Measurements from ENCODE around the gene IGLL1.

IGLL1 gene

DNA sequence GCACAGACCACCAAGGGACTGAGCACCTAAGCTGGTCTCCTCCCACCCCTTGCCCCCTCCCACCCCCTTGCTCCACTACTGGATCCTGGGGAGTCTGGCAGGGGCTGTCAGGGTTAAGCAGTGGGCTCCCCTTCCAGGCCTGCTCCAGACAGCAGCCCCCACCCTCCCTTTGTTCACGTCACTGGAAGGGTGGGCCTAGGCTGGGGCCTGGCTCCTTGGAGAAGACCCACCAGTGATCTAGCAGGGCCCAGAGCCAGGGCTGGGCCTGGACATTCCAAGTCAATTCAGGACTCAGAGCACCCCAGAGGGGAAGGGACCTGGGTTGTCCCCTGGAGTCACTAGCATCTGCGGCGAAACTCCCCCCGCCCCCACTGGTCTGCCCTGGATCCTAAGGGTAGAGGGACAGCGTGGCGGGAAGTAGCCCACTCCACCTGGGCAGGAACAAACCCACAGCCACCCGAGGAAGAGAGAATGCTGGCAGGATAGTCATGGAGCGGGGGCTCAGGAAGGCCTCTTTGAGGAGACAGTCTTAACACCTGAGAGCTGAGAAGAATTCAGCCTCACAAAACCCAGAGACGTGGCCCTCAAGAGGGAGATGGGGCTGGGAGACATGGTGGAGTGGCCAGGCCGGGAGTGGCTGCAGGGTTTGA lies 45.8 kb downstream of the IGLL1 start:
- H3K4me1 ChIP-seq (ENCODE audit: control insufficient read depth, insufficient read depth, low read length, poor library complexity, severe bottlenecking), result peaks cover 72% of the 10 kb centered on the region
- 79 to 80% methylated on average over 7 to 10 of the region's 10 CpGs for WGBS, 2 experiments (ENCODE audit: insufficient coverage in 2 of 2)
- no peaks in the 10 kb centered on the region for H3K9me3 ChIP-seq (ENCODE audit: control insufficient read depth, low read length)
- no peaks in the 10 kb centered on the region for H3K36me3 ChIP-seq (ENCODE audit: control insufficient read depth, insufficient read depth, low read length)
- peak overlapping the region; percentile 63 for H3K27ac ChIP-seq (ENCODE audit: low read depth, low read length, severe bottlenecking)
- no peak overlapping the region for H3K4me3 ChIP-seq (ENCODE audit: extremely low read depth, insufficient read depth, low read length, poor library complexity, severe bottlenecking)

DNA sequence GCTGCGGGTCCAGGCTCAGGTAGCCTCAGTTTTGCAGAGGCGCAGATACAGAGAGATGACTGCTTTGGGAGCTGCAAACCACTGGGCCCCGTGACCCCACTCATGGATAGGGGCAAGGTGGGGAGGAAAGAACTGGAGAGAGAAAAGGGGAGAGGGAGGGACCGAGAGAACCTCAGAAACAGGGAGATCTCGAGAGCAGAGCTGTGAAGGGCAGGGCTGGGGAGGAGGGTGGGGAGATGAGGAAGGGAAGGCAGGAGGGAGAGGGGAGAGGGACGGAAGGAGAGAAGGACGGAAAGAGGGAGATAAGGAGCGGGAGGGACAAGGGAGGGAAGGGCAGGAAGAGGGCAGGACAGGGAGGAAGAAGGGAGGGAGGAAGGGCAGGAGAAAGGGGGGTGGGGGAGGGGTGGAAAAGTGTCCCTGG lies 46.3 kb downstream of the IGLL1 start:
- 25 to 29% methylated on average over 8 of the region's 8 CpGs for WGBS, 2 experiments (ENCODE audit: insufficient coverage in 2 of 2)
- Histone ChIP-seq H3K9me3 (ENCODE audit: control insufficient read depth, low read length) (no peaks in the 10 kb centered on the region), H3K36me3 (ENCODE audit: control insufficient read depth, insufficient read depth, low read length) (no peaks in the 10 kb centered on the region), H3K27ac (ENCODE audit: low read depth, low read length, severe bottlenecking) (peak overlapping the region; percentile 88), H3K4me3 (ENCODE audit: extremely low read depth, insufficient read depth, low read length, poor library complexity, severe bottlenecking) (no peak overlapping the region), H3K4me1 (ENCODE audit: control insufficient read depth, insufficient read depth, low read length, poor library complexity, severe bottlenecking) (peaks cover 72% of the 10 kb centered on the region)

DNA sequence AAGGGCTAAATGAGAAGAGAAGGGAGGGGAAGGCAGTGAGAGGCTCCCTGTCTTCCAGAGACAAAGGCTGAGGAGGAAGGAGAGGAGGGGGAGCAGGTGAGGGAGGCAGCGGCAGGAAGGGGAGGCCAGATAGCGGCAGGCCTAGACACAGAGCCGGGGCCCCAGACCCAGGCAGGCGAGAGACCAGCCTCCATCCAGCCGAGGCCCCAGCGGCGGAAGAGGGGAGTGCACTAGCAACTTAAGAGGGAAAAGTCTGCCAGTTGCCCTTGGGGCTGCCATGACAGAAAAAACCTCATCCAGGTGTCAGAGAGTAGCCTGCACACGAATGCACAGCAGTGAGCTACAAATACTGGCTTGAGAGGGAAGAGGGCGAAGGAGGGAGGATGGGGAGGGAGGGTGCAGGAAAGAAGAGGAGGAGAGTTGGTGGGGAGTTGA lies 46.7 kb downstream of the IGLL1 start:
- 2 to 9% methylated on average over 7 to 8 of the region's 9 CpGs for WGBS, 2 experiments (ENCODE audit: insufficient coverage in 2 of 2)
- no peaks in the 10 kb centered on the region for H3K36me3 ChIP-seq (ENCODE audit: control insufficient read depth, insufficient read depth, low read length)
- peak overlapping the region; percentile 88 for H3K27ac ChIP-seq (ENCODE audit: low read depth, low read length, severe bottlenecking)
- H3K4me1 ChIP-seq (ENCODE audit: control insufficient read depth, insufficient read depth, low read length, poor library complexity, severe bottlenecking), result peaks cover 68% of the 10 kb centered on the region
- H3K4me3 ChIP-seq (ENCODE audit: extremely low read depth, insufficient read depth, low read length, poor library complexity, severe bottlenecking), result no peak overlapping the region
- H3K9me3 ChIP-seq (ENCODE audit: control insufficient read depth, low read length), result no peaks in the 10 kb centered on the region

DNA sequence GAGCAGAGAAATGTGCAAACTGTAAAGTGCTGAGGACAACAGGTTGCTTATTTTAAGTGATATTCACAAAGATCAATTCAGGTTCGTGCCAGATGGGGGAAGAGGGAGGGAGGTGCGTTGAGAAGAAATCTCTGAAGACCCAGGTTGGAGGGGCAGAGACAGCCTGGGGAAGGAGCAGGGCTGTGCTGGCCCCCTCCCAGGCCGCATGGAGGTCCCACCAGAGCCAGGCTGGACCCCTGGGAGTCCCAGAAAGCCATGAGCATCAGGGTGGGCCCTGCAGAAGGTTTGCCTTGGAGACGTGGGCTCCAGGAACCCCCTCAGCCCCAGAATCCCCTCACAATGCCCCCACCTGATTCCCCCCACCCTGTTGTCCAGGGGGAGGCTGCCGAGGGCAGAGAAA lies 47.4 kb downstream of the IGLL1 start:
- no peaks in the 10 kb centered on the region for H3K36me3 ChIP-seq (ENCODE audit: control insufficient read depth, insufficient read depth, low read length)
- no peaks in the 10 kb centered on the region for H3K9me3 ChIP-seq (ENCODE audit: control insufficient read depth, low read length)
- H3K4me3 ChIP-seq (ENCODE audit: extremely low read depth, insufficient read depth, low read length, poor library complexity, severe bottlenecking), result no peak overlapping the region
- WGBS, 2 experiments (ENCODE audit: insufficient coverage in 2 of 2), result 50 to 86% methylated on average over 1 to 3 of the region's 5 CpGs
- peaks cover 64% of the 10 kb centered on the region for H3K4me1 ChIP-seq (ENCODE audit: control insufficient read depth, insufficient read depth, low read length, poor library complexity, severe bottlenecking)
- peak overlapping the region; percentile 88 for H3K27ac ChIP-seq (ENCODE audit: low read depth, low read length, severe bottlenecking)

DNA sequence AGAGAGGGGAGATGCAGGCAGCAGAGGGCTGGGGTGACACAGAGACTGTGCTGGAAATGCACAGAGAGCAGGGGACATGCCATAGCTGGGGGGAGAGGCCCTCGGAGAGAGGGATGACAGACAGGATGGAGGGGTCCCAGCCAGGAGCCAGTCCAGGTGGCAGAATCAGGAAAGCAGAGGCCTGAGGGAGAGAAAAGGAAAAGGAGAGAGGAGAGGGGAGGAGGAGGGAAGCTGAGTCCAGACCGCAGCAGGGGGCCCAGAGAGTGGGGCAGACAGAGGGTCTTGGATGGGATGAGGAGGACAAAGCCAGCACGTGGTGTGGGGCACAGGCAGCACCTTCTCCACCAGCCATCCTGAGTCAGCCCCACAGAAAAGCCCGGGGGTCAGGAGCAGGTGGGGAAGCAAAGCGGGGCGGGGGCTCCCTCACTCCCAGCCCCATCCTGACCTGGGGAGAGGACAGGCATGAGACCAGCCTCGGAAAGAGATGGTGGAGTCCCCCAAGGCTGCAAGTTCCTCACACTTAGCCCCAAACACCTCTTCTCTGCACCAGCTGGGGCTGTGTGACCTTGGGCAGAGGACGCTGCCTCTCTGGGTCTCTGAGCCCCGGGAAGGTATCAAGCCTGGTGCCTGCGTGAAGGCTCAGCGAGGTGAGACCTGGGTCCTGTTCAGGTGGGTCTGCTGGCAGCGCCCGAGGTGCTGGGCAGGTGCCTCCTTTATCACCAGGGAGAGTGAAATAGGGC lies 48.0 kb downstream of the IGLL1 start:
- Histone ChIP-seq H3K36me3 (ENCODE audit: control insufficient read depth, insufficient read depth, low read length) (no peaks in the 10 kb centered on the region), H3K4me1 (ENCODE audit: control insufficient read depth, insufficient read depth, low read length, poor library complexity, severe bottlenecking) (peaks cover 58% of the 10 kb centered on the region), H3K9me3 (ENCODE audit: control insufficient read depth, low read length) (no peaks in the 10 kb centered on the region), H3K4me3 (ENCODE audit: extremely low read depth, insufficient read depth, low read length, poor library complexity, severe bottlenecking) (no peak overlapping the region), H3K27ac (ENCODE audit: low read depth, low read length, severe bottlenecking) (peak overlapping the region; percentile 29)
- 75 to 83% methylated on average over 7 to 11 of the region's 13 CpGs for WGBS, 2 experiments (ENCODE audit: insufficient coverage in 2 of 2)

DNA sequence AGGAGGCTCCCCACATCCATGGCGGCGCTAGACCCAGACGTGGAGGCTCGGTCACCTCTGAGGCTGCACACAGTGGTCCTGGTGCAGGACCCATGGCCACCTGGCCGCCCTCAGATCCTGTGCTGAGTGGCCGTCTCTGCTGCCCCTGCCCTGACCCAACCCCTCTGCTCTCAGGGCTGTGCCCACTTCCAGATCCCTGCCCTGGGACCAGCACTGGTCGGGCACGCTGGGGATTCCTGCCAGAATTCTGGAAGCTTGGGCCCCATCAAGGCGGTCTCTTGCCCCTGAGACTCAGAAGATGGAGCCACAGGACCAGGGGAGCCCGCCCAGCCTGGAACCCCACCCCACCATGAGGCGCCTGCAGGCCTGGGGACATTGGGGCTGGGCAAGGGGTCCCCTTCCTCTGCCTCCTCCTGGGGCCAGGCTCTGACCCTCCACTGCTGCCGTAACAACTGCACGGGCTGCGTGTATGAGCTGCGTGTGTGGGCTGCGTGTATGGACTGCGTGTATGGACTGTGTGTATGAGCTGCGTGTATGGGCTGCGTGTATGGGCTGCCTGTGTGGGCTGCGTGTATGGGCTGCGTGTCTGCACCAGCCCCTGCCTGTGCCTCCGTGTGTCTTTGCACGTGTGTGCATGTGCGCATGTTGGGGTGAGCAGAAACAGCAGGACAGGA lies 48.7 kb downstream of the IGLL1 start:
- H3K4me1 ChIP-seq (ENCODE audit: control insufficient read depth, insufficient read depth, low read length, poor library complexity, severe bottlenecking), result peaks cover 52% of the 10 kb centered on the region
- no peak overlapping the region for H3K4me3 ChIP-seq (ENCODE audit: extremely low read depth, insufficient read depth, low read length, poor library complexity, severe bottlenecking)
- WGBS, 2 experiments (ENCODE audit: insufficient coverage in 2 of 2), result 92 to 95% methylated on average over 20 of the region's 24 CpGs
- H3K9me3 ChIP-seq (ENCODE audit: control insufficient read depth, low read length), result no peaks in the 10 kb centered on the region
- H3K27ac ChIP-seq (ENCODE audit: low read depth, low read length, severe bottlenecking), result no peak overlapping the region
- H3K36me3 ChIP-seq (ENCODE audit: control insufficient read depth, insufficient read depth, low read length), result no peaks in the 10 kb centered on the region

DNA sequence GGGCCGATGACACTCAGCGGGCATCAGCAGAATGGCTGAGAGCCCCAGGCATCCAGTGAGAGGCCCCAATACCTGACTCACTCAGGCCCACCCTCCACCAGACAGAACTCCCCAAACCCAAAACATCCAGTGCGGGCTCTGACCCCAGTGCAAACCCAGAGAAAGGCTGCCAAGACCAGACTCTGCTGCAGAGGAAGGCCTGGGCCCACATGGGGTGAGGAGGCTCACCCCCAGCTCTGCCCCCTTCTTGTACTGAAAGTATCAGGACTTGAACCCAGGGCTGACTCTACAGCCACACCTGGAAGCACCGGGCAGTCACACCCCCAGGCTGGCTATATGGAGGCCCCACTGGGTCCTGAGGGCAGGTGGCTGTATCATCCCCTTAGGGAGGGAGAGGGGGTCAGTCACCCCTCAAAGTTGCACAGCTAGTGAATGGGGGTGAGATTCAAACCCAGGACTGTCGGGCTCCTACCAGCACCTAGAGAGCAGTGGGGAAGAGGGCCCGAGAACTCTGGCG lies 49.3 kb downstream of the IGLL1 start:
- no peaks in the 10 kb centered on the region for H3K36me3 ChIP-seq (ENCODE audit: control insufficient read depth, insufficient read depth, low read length)
- H3K4me3 ChIP-seq (ENCODE audit: extremely low read depth, insufficient read depth, low read length, poor library complexity, severe bottlenecking), result no peak overlapping the region
- no peaks in the 10 kb centered on the region for H3K9me3 ChIP-seq (ENCODE audit: control insufficient read depth, low read length)
- no peak overlapping the region for H3K27ac ChIP-seq (ENCODE audit: low read depth, low read length, severe bottlenecking)
- 97 to 98% methylated on average over 6 to 7 of the region's 7 CpGs for WGBS, 2 experiments (ENCODE audit: insufficient coverage in 2 of 2)
- peaks cover 51% of the 10 kb centered on the region for H3K4me1 ChIP-seq (ENCODE audit: control insufficient read depth, insufficient read depth, low read length, poor library complexity, severe bottlenecking)

DNA sequence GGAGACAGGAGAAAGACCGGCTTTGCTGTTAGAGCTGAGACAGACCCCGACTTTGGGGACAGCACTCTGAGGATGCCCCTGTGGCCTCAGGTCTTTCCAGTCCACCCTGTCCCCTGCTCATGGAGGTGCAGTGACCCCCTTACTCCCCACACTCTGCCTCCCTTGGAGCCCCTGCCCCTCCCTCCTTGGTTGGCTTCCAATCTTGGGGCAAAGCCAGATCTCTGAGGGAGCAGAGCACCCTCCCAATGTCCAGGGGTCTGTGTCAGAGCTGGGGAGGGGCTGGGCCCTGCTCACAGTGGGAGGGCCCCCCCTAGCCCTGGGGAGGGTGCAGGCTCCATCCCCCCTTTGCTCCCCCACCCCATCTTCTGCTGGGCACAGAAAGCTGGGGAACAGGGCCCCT lies 50.0 kb downstream of the IGLL1 start:
- Histone ChIP-seq H3K27ac (ENCODE audit: low read depth, low read length, severe bottlenecking) (no peak overlapping the region), H3K36me3 (ENCODE audit: control insufficient read depth, insufficient read depth, low read length) (no peaks in the 10 kb centered on the region), H3K9me3 (ENCODE audit: control insufficient read depth, low read length) (no peaks in the 10 kb centered on the region), H3K4me1 (ENCODE audit: control insufficient read depth, insufficient read depth, low read length, poor library complexity, severe bottlenecking) (peaks cover 44% of the 10 kb centered on the region), H3K4me3 (ENCODE audit: extremely low read depth, insufficient read depth, low read length, poor library complexity, severe bottlenecking) (no peak overlapping the region)
- WGBS, 2 experiments (ENCODE audit: insufficient coverage in 2 of 2), result 85 to 88% methylated on average over 2 of the region's 2 CpGs

DNA sequence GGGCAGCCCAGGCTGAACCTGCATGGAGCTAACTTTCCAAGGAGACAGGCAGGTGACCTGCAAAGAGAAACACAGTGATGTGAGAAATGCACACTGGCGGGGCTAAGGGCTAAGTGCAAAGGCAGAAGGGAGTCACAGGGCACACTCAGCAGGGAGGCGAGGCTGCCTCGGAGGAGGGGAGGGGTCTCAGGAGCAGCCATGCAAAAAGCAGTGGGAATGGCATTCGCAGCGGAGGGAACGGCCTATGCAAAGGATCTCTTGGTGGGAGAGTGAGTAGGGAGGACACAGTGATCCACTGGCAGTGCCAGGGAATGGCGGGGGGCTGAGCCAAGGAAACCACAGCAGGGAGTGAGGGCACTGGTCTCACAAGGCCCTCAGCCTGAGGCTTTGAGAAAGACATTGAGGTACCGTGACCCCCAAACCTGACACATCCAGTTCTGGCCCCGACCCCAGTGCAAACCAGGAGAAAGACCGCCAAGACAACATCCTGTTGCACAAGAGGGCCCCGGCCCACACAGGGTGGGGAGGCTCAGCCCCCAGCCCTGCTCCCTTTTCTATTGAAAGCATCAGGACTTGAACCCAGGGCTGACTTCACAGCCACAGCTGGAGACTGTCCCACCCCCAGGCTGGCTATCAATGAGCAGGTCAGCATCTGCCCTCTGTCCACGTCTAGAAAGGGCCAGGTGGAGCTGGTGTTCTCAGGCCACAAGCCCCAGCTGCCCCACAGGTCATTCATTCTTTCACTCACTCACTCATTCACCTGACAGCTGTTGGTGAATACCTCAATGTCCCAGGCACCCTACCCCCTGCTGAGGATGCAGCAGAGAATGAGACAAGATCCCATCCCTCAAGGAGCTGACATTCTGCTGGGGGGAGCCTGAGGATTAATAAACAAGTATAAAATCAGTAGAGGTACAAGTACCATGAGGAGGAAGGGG lies 50.7 kb downstream of the IGLL1 start:
- Histone ChIP-seq H3K4me1 (ENCODE audit: control insufficient read depth, insufficient read depth, low read length, poor library complexity, severe bottlenecking) (peaks cover 37% of the 10 kb centered on the region), H3K4me3 (ENCODE audit: extremely low read depth, insufficient read depth, low read length, poor library complexity, severe bottlenecking) (no peak overlapping the region), H3K36me3 (ENCODE audit: control insufficient read depth, insufficient read depth, low read length) (no peaks in the 10 kb centered on the region), H3K9me3 (ENCODE audit: control insufficient read depth, low read length) (no peaks in the 10 kb centered on the region), H3K27ac (ENCODE audit: low read depth, low read length, severe bottlenecking) (no peak overlapping the region)
- 82 to 86% methylated on average over 7 to 12 of the region's 12 CpGs for WGBS, 2 experiments (ENCODE audit: insufficient coverage in 2 of 2)
